GM18868 (cell line): ENCODE measurements around the gene NFAT5.
"Not testable (repeated sequence)": the region's sequence is repeated elsewhere in the genome, so short reads cannot be mapped to it uniquely, and the experiment has no call there.

ENCODE experiments used
- ATAC-seq: cut with Tn5 transposase; IDR thresholded peaks from one replicate; pipeline ENCODE4 v1.9.1; 2021; ENCODE audit warnings: mild to moderate bottlenecking, moderate library complexity; ENCODE audit not compliant: unreplicated experiment

Gene NFAT5

GRCh38 chr16:69726313-69727060, 160.7 kb downstream of the NFAT5 start, which contains the start of gene NQO1:
Gene NQO1 (minus strand): TSS chr16:69726560. CDS start chr16:69726439, 121 bp downstream.
- peak; percentile 97 for ATAC-seq

- ATAC-seq, result no peak
Measured at GRCh38 chr16:69727916-69728270, 162.1 kb downstream of the NFAT5 start.

- ATAC-seq, result not testable (repeated sequence)
Measured at GRCh38 chr16:69729030-69729429, 163.3 kb downstream of the NFAT5 start.

GRCh38 chr16:69731280-69731679, 165.5 kb downstream of the NFAT5 start:
- not testable (repeated sequence) for ATAC-seq

- ATAC-seq, result no peak
Measured at GRCh38 chr16:69732101-69732500, 166.3 kb downstream of the NFAT5 start.

GRCh38 chr16:69741519-69741918, 175.8 kb downstream of the NFAT5 start:
- ATAC-seq, result no peak

GRCh38 chr16:69741951-69742904, 176.5 kb downstream of the NFAT5 start:
- no peak for ATAC-seq

- ATAC-seq, result no peak
Measured at GRCh38 chr16:69744363-69745231, 178.8 kb downstream of the NFAT5 start.

- ATAC-seq, result no peak
Measured at GRCh38 chr16:69745232-69745612, 179.5 kb downstream of the NFAT5 start.

GRCh38 chr16:69745959-69746358, 180.2 kb downstream of the NFAT5 start:
- ATAC-seq, result no peak

- ATAC-seq, result no peak
Measured at GRCh38 chr16:69747115-69747514, 181.3 kb downstream of the NFAT5 start.

- no peak for ATAC-seq
Measured at GRCh38 chr16:69748694-69749345, 183.1 kb downstream of the NFAT5 start.

GRCh38 chr16:69754143-69754468, 188.3 kb downstream of the NFAT5 start:
- no peak for ATAC-seq
